Upper lobe of left lung (tissue), 6 donors: ENCODE results near the gene NT5M. TPM values are rescaled to one million over a fixed set of nuclear protein-coding genes. Genes with fewer than 3 reads are reported as not detected.

Experiments used
- ATAC-seq, 2 donors: fragments of 200-7000 bp; cut with Tn5 transposase; one replicate each; pipeline ENCODE4 v1.9.1; 2022; ENCODE audit warnings: mild to moderate bottlenecking in 2 of 2, moderate library complexity in 2 of 2; ENCODE audit not compliant: low FRiP score in 2 of 2
- DNase-seq, 2 donors: peaks; one replicate each; pipeline ENCODE4 v3.0.0-alpha.2; 2019 to 2020
- H3K27ac ChIP-seq, 4 donors: fragments of 200-600 bp; sonication (generic); one replicate each; pipeline ENCODE4 v1.5.1; 2016 to 2019
- H3K27me3 ChIP-seq, 4 donors: fragments of 200-600 bp; sonication (generic); one replicate each; pipeline ENCODE4 v1.5.1; 2017 to 2019
- H3K36me3 ChIP-seq, 4 donors: fragments of 200-600 bp; sonication (generic); one replicate each; pipeline ENCODE4 v1.5.1; 2016 to 2019
- H3K4me1 ChIP-seq, 4 donors: fragments of 200-600 bp; sonication (generic); one replicate each; pipeline ENCODE4 v1.5.1; 2018 to 2019
- H3K4me3 ChIP-seq, 4 donors: fragments of 200-600 bp; sonication (generic); one replicate each; pipeline ENCODE4 v1.5.1; 2017 to 2019; ENCODE audit warnings: mild to moderate bottlenecking in 2 of 4, moderate library complexity in 1 of 4
- H3K9me3 ChIP-seq, 4 donors: fragments of 200-600 bp; sonication (generic); one replicate each; pipeline ENCODE4 v1.5.1; 2018 to 2019
- CTCF ChIP-seq, 6 experiments: fragments of 450-650 bp in 4 of 6; fragments of 200-600 bp in 2 of 6; sonication (generic) in 2 of 6; IDR thresholded peaks; one replicate each; pipeline ENCODE4 v1.5.1; 2016 to 2019; ENCODE audit warnings: antibody characterized with exemption in 6 of 6
- EP300 ChIP-seq, 4 donors: sonication (generic); formaldehyde crosslinking; IDR thresholded peaks; one replicate each; pipeline ENCODE4 v1.5.1; 2017; ENCODE audit warnings: antibody characterized with exemption in 4 of 4, control low read depth in 2 of 4
- POLR2A ChIP-seq, 4 donors: fragments of 450-650 bp; IDR thresholded peaks; one replicate each; pipeline ENCODE4 v1.5.1; 2016 to 2017; ENCODE audit warnings: antibody characterized with exemption in 4 of 4, mild to moderate bottlenecking in 2 of 4
- POLR2AphosphoS5 ChIP-seq, 2 donors: sonication (generic); formaldehyde crosslinking; IDR thresholded peaks; one replicate each; pipeline ENCODE4 v1.5.1; 2017; ENCODE audit warnings: antibody characterized with exemption in 2 of 2
- WGBS, 2 donors: methylation state at CpG; one replicate each; pipeline ENCODE4 v1.1.5; 2017 to 2018; 5-methylcytosine and 5-hydroxymethylcytosine counted together
- total RNA-seq, 6 donors: library from RNA; depleted of rRNA in 4 of 6; stranded (reverse); fragments of >200 nt in 4 of 6; gene quantifications; one replicate each; pipeline versions ENCODE4 v1.1.0 to v1.2.1, GENCODE V29; 2016 to 2021
- donor health status: DM: no; HTN: no; CAD: no; lungs with moderate emphysema.
- donor health status: DM: no; HTN: yes; CAD: no; lungs with severe emphysema.

The NT5M gene
- total RNA-seq, 6 donors from 2014 or later: 1.2 to 3.7 (median 1.8) TPM

GRCh38 chr17:17347956-17348871 is 45.0 kb downstream of the NT5M start:
- ATAC-seq: no peak
- H3K36me3 ChIP-seq: no peaks in the 10 kb centered on the region
- H3K4me3 ChIP-seq: no peak overlapping the region
- no peak for DNase-seq
- H3K27ac ChIP-seq: no peak overlapping the region
- no peaks in the 10 kb centered on the region for H3K4me1 ChIP-seq
- WGBS, 2 donors: 89 to 90% methylated on average over 10 of the region's 10 CpGs
- TF ChIP-seq EP300 (IDR thresholded peaks at IDR 0.05) (no peak), POLR2A (IDR thresholded peaks at IDR 0.05) (no peak), POLR2AphosphoS5 (IDR thresholded peaks at IDR 0.05) (no peak), CTCF (IDR thresholded peaks at IDR 0.05) (no peak)
- no peaks in the 10 kb centered on the region for H3K9me3 ChIP-seq
- H3K27me3 ChIP-seq: no peaks in the 10 kb centered on the region

DNA sequence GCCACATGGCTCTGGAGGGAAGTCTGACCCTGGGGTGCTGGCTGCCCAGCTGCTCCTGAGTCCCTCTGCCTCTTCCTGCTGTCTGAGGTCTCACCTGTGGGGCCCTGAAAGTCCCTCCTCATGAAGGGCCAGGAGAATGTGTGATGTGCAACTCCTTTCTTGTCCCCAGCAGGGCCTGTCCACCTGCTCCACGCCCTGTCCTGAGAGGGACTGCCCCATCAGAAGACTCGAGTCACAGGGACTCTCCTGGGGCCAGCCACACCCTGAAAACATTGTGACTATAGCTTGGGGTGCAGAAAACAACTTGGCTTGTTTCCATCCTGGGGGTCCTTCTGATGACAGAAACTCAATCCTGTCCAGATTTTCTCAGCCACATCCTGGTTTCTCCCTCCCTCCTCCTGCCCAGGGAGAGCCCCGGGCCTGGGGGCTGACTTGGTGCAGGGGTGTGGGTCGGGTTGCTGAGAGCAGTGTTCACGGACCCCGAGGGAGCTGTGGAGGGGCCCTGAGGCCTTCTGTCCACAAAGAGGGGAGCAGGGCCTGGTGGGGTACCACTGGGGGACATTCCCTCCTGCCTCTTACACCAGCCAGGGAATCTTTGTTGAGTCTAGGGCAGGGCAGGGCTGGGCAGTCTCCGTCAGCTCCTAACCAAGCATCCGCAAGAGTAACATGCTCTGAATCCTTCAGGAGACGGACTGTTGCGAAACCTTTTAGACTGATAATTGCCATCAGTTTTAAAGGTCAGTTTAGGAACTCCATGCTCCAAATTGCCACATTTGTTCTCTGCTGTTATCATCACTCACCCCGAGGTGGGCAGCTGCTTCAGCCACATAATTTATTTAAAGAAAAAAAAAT is 45.9 kb downstream of the NT5M start:
- Histone ChIP-seq H3K27me3 (no peaks in the 10 kb centered on the region), H3K27ac (no peak overlapping the region), H3K4me1 (no peaks in the 10 kb centered on the region), H3K9me3 (no peaks in the 10 kb centered on the region), H3K36me3 (no peaks in the 10 kb centered on the region), H3K4me3 (no peak overlapping the region)
- ATAC-seq (no peak), DNase-seq (no peak)
- TF ChIP-seq EP300 (IDR thresholded peaks at IDR 0.05) (no peak), CTCF (IDR thresholded peaks at IDR 0.05) (no peak), POLR2AphosphoS5 (IDR thresholded peaks at IDR 0.05) (no peak), POLR2A (IDR thresholded peaks at IDR 0.05) (no peak)
- WGBS, 2 donors: 58 to 64% methylated on average over 7 to 9 of the region's 11 CpGs

- Histone ChIP-seq H3K36me3 (no peaks in the 10 kb centered on the region), H3K27me3 (no peaks in the 10 kb centered on the region), H3K27ac (no peak overlapping the region), H3K9me3 (no peaks in the 10 kb centered on the region), H3K4me1 (peaks cover 0 to 1% (median 0%) of the 10 kb centered on the region in 4 donors), H3K4me3 (no peak overlapping the region)
- no peak for ATAC-seq
- no peak for TF ChIP-seq CTCF (IDR thresholded peaks at IDR 0.05)
- no peak for TF ChIP-seq EP300 (IDR thresholded peaks at IDR 0.05)
- no peak for TF ChIP-seq POLR2AphosphoS5 (IDR thresholded peaks at IDR 0.05)
- TF ChIP-seq POLR2A (IDR thresholded peaks at IDR 0.05): no peak
- DNase-seq: peak in 1 of 2 donors; percentile 65
- 63 to 65% methylated on average over 8 to 14 of the region's 14 CpGs for WGBS, 2 donors
Observed at GRCh38 chr17:17349724-17350106, 46.5 kb downstream of the NT5M start.

- peaks cover 0 to 8% (median 6%) of the 10 kb centered on the region in 4 donors for H3K4me1 ChIP-seq
- no peaks in the 10 kb centered on the region for H3K9me3 ChIP-seq
- no peak overlapping the region for H3K27ac ChIP-seq
- DNase-seq (peak in 1 of 2 donors; percentile 65), ATAC-seq (no peak)
- H3K4me3 ChIP-seq: no peak overlapping the region
- no peaks in the 10 kb centered on the region for H3K36me3 ChIP-seq
- 70 to 73% methylated on average over 13 to 19 of the region's 19 CpGs for WGBS, 2 donors
- H3K27me3 ChIP-seq: no peaks in the 10 kb centered on the region
- TF ChIP-seq POLR2A (IDR thresholded peaks at IDR 0.05): no peak
- no peak for TF ChIP-seq CTCF (IDR thresholded peaks at IDR 0.05)
- TF ChIP-seq POLR2AphosphoS5 (IDR thresholded peaks at IDR 0.05): no peak
- TF ChIP-seq EP300 (IDR thresholded peaks at IDR 0.05): no peak
Observed at GRCh38 chr17:17350491-17351355, 47.5 kb downstream of the NT5M start.
